GM23248 (cell line): ENCODE results near the gene MOV10.

Source experiments
- EZH2 ChIP-seq: fragments of 200-600 bp; sonication (generic); IDR thresholded peaks from 2 replicates; pipeline ENCODE4 v1.6.1; 2018; ENCODE audit warnings: antibody characterized with exemption, mild to moderate bottlenecking; ENCODE audit not compliant: insufficient read depth, poor library complexity, severe bottlenecking
- EZH2phosphoT487 ChIP-seq: fragments of 200-600 bp; sonication (generic); IDR thresholded peaks from 2 replicates; pipeline ENCODE4 v1.6.1; 2018; ENCODE audit warnings: antibody characterized with exemption, moderate library complexity, mild to moderate bottlenecking, low read depth; ENCODE audit not compliant: insufficient read depth

- no peak for TF ChIP-seq EZH2
- no peak for TF ChIP-seq EZH2phosphoT487
Observed at GRCh38 chr1:112673592-112674439, 643 bp upstream of the MOV10 start.
